IPS DF 6.9 (cell line): ENCODE measurements around the gene FMN2.

Experiments
- DNase-seq: peaks from one replicate; pipeline ENCODE4 v3.0.0-alpha.2; 2013; ENCODE audit warnings: low read depth, low spot score
- H3K27ac ChIP-seq: one replicate; pipeline ENCODE4 v1.5.1; 2013; ENCODE audit warnings: low read length, control low read depth
- H3K27me3 ChIP-seq: 2 replicates; pipeline ENCODE4 v1.6.1; 2013; ENCODE audit warnings: mild to moderate bottlenecking, low read length; ENCODE audit not compliant: control insufficient read depth, insufficient read depth
- H3K36me3 ChIP-seq: 2 replicates; pipeline ENCODE4 v1.6.1; 2013; ENCODE audit warnings: low read length; ENCODE audit not compliant: control insufficient read depth, insufficient read depth
- H3K4me1 ChIP-seq: 2 replicates; pipeline ENCODE4 v1.6.1; 2013; ENCODE audit warnings: low read length; ENCODE audit not compliant: control insufficient read depth, insufficient read depth
- H3K4me3 ChIP-seq: 2 replicates; pipeline ENCODE4 v1.5.1; 2013; ENCODE audit warnings: mild to moderate bottlenecking, low read length
- H3K9me3 ChIP-seq: 2 replicates; pipeline ENCODE4 v1.6.1; 2013; ENCODE audit warnings: low read length, inconsistent platforms; ENCODE audit not compliant: control insufficient read depth, insufficient read depth
- WGBS: extraction: QIAGEN DNeasy Blood & Tissue Kit; methylation state at CpG from one replicate; pipeline ENCODE4 v1.1.7; 2013; ENCODE audit warnings: mixed read lengths, missing lambda C conversion rate; ENCODE audit not compliant: insufficient read length, insufficient coverage; 5-methylcytosine and 5-hydroxymethylcytosine counted together

Gene FMN2

GRCh38 chr1:240496356-240496755 is 404.7 kb downstream of the FMN2 start:
- H3K27ac ChIP-seq = no peak overlapping the region
- no peaks in the 10 kb centered on the region for H3K27me3 ChIP-seq
- DNase-seq = no peak
- H3K4me3 ChIP-seq = no peak overlapping the region
- no peaks in the 10 kb centered on the region for H3K36me3 ChIP-seq
- WGBS = no CpG with 5 or more reads among the region's 7 CpGs
- H3K9me3 ChIP-seq = no peaks in the 10 kb centered on the region
- no peaks in the 10 kb centered on the region for H3K4me1 ChIP-seq

- no peak for DNase-seq
- no CpG with 5 or more reads among the region's 5 CpGs for WGBS
- no peaks in the 10 kb centered on the region for H3K9me3 ChIP-seq
- H3K27ac ChIP-seq = no peak overlapping the region
- H3K4me1 ChIP-seq = no peaks in the 10 kb centered on the region
- no peaks in the 10 kb centered on the region for H3K27me3 ChIP-seq
- no peaks in the 10 kb centered on the region for H3K36me3 ChIP-seq
- H3K4me3 ChIP-seq = no peak overlapping the region
These were observed 405.3 kb downstream of the FMN2 start for GRCh38 chr1:240496941-240497340.

GRCh38 chr1:240497908-240498307 is 406.2 kb downstream of the FMN2 start:
- no peak overlapping the region for H3K27ac ChIP-seq
- no CpG with 5 or more reads among the region's 4 CpGs for WGBS
- H3K4me3 ChIP-seq = no peak overlapping the region
- no peak for DNase-seq
- no peaks in the 10 kb centered on the region for H3K4me1 ChIP-seq
- no peaks in the 10 kb centered on the region for H3K36me3 ChIP-seq
- no peaks in the 10 kb centered on the region for H3K9me3 ChIP-seq
- H3K27me3 ChIP-seq = no peaks in the 10 kb centered on the region

- H3K4me3 ChIP-seq = no peak overlapping the region
- H3K9me3 ChIP-seq = no peaks in the 10 kb centered on the region
- no peaks in the 10 kb centered on the region for H3K36me3 ChIP-seq
- no peak for DNase-seq
- H3K27ac ChIP-seq = no peak overlapping the region
- H3K27me3 ChIP-seq = no peaks in the 10 kb centered on the region
- no peaks in the 10 kb centered on the region for H3K4me1 ChIP-seq
- no CpG with 5 or more reads among the region's 8 CpGs for WGBS
These were observed 406.7 kb downstream of the FMN2 start for GRCh38 chr1:240498335-240498734.

GRCh38 chr1:240499012-240499411 is 407.3 kb downstream of the FMN2 start:
- WGBS = no CpG with 5 or more reads among the region's 2 CpGs
- no peaks in the 10 kb centered on the region for H3K27me3 ChIP-seq
- no peaks in the 10 kb centered on the region for H3K9me3 ChIP-seq
- no peak overlapping the region for H3K27ac ChIP-seq
- H3K4me1 ChIP-seq = no peaks in the 10 kb centered on the region
- no peak overlapping the region for H3K4me3 ChIP-seq
- H3K36me3 ChIP-seq = no peaks in the 10 kb centered on the region
- DNase-seq = no peak

- H3K4me3 ChIP-seq = no peak overlapping the region
- no peak overlapping the region for H3K27ac ChIP-seq
- DNase-seq = no peak
- no peaks in the 10 kb centered on the region for H3K9me3 ChIP-seq
- no peaks in the 10 kb centered on the region for H3K27me3 ChIP-seq
- no CpG with 5 or more reads among the region's 4 CpGs for WGBS
- H3K36me3 ChIP-seq = no peaks in the 10 kb centered on the region
- H3K4me1 ChIP-seq = no peaks in the 10 kb centered on the region
These were observed 409.0 kb downstream of the FMN2 start for GRCh38 chr1:240500647-240501046.

- no CpG with 5 or more reads among the region's 2 CpGs for WGBS
These were observed 409.4 kb downstream of the FMN2 start for GRCh38 chr1:240501115-240501514.

GRCh38 chr1:240503036-240503435 is 411.4 kb downstream of the FMN2 start:
- H3K9me3 ChIP-seq = no peaks in the 10 kb centered on the region

More at GRCh38 chr1:240501115-240501514, 409.4 kb downstream of the FMN2 start:
- Histone ChIP-seq H3K9me3 (no peaks in the 10 kb centered on the region), H3K27ac (no peak overlapping the region), H3K36me3 (no peaks in the 10 kb centered on the region), H3K27me3 (no peaks in the 10 kb centered on the region), H3K4me3 (no peak overlapping the region), H3K4me1 (no peaks in the 10 kb centered on the region)
- no peak for DNase-seq

GRCh38 chr1:240503558-240503957 is 411.9 kb downstream of the FMN2 start:
- no peak for DNase-seq
- H3K27me3 ChIP-seq = no peaks in the 10 kb centered on the region
- H3K4me1 ChIP-seq = no peaks in the 10 kb centered on the region
- H3K4me3 ChIP-seq = no peak overlapping the region
- no peaks in the 10 kb centered on the region for H3K9me3 ChIP-seq
- no CpG with 5 or more reads among the region's 1 CpG for WGBS
- no peaks in the 10 kb centered on the region for H3K36me3 ChIP-seq
- H3K27ac ChIP-seq = no peak overlapping the region

More at GRCh38 chr1:240503036-240503435, 411.4 kb downstream of the FMN2 start:
- no peak for DNase-seq
- no peaks in the 10 kb centered on the region for H3K27me3 ChIP-seq
- no peaks in the 10 kb centered on the region for H3K4me1 ChIP-seq
- no peak overlapping the region for H3K27ac ChIP-seq
- H3K4me3 ChIP-seq = no peak overlapping the region
- WGBS = no CpG with 5 or more reads among the region's 4 CpGs
- H3K36me3 ChIP-seq = no peaks in the 10 kb centered on the region

- no peak overlapping the region for H3K27ac ChIP-seq
- no CpG with 5 or more reads among the region's 4 CpGs for WGBS
- H3K4me3 ChIP-seq = no peak overlapping the region
- no peaks in the 10 kb centered on the region for H3K4me1 ChIP-seq
- no peaks in the 10 kb centered on the region for H3K36me3 ChIP-seq
- no peak for DNase-seq
- no peaks in the 10 kb centered on the region for H3K9me3 ChIP-seq
- no peaks in the 10 kb centered on the region for H3K27me3 ChIP-seq
These were observed 414.5 kb downstream of the FMN2 start for GRCh38 chr1:240506176-240506575.

GRCh38 chr1:240508201-240508600 is 416.5 kb downstream of the FMN2 start:
- Histone ChIP-seq H3K4me1 (no peaks in the 10 kb centered on the region), H3K27me3 (no peaks in the 10 kb centered on the region), H3K9me3 (no peaks in the 10 kb centered on the region), H3K27ac (no peak overlapping the region), H3K4me3 (no peak overlapping the region), H3K36me3 (no peaks in the 10 kb centered on the region)
- WGBS = no CpG with 5 or more reads among the region's 3 CpGs
- no peak for DNase-seq
